ENCODE data around the gene LY6G5C. TPM values are rescaled to one million over a fixed set of nuclear protein-coding genes. Genes with fewer than 3 reads are reported as not detected.

Gene LY6G5C
- total and polyA plus RNA-seq, 9 of the 15 experiments (the other 6 are each of a cell fraction or from before 2014, with no cell fraction given) = 0.10 to 0.67 (median 0.46) TPM; not detected in 4

- TF ChIP-seq NFE2L1 (tag; IDR thresholded peaks at IDR 0.05; ENCODE audit: borderline replicate concordance, low read depth) (no peak), RAD51 (IDR thresholded peaks at IDR 0.05; ENCODE audit: borderline replicate concordance, low read depth) (no peak), GATAD2A (IDR thresholded peaks at IDR 0.05) (no peak), PATZ1 (CRISPR knock-in tag; IDR thresholded peaks at IDR 0.05; ENCODE audit: borderline replicate concordance) (no peak), FOXK2 (conservative IDR thresholded peaks at IDR 0.05 in 1 of 2, IDR thresholded peaks at IDR 0.05 in 1 of 2; ENCODE audit: low read depth in 2 of 2) (no peak), ZNF347 (CRISPR knock-in tag; IDR thresholded peaks at IDR 0.05; ENCODE audit: low read depth) (no peak), NONO (IDR thresholded peaks at IDR 0.05; ENCODE audit: low read depth in 2 of 2, low read length in 1 of 2) (no peak), WHSC1 (IDR thresholded peaks at IDR 0.05; ENCODE audit: low read length) (peak; percentile 60), ZNF175 (CRISPR knock-in tag; IDR thresholded peaks at IDR 0.05; ENCODE audit: low read depth) (no peak), CEBPB (tag; IDR thresholded peaks at IDR 0.05) (no peak), SP1 (CRISPR knock-in tag; IDR thresholded peaks at IDR 0.05) (0 out of 2 replicates have a peak, but pooled peaks have one; percentile 46), DACH1 (IDR thresholded peaks at IDR 0.05; ENCODE audit: partially characterized antibody) (no peak), RB1 (IDR thresholded peaks at IDR 0.05; ENCODE audit: low read depth) (no peak), ARNT (IDR thresholded peaks at IDR 0.05) (no peak), ZNF212 (CRISPR knock-in tag; IDR thresholded peaks at IDR 0.05) (no peak)
- TF ChIP-seq, protein P1, sequence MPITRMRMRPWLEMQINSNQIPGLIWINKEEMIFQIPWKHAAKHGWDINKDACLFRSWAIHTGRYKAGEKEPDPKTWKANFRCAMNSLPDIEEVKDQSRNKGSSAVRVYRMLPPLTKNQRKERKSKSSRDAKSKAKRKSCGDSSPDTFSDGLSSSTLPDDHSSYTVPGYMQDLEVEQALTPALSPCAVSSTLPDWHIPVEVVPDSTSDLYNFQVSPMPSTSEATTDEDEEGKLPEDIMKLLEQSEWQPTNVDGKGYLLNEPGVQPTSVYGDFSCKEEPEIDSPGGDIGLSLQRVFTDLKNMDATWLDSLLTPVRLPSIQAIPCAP (CRISPR knock-in tag; IDR thresholded peaks at IDR 0.05; ENCODE audit: borderline replicate concordance) = no peak
- TF ChIP-seq, protein P2, sequence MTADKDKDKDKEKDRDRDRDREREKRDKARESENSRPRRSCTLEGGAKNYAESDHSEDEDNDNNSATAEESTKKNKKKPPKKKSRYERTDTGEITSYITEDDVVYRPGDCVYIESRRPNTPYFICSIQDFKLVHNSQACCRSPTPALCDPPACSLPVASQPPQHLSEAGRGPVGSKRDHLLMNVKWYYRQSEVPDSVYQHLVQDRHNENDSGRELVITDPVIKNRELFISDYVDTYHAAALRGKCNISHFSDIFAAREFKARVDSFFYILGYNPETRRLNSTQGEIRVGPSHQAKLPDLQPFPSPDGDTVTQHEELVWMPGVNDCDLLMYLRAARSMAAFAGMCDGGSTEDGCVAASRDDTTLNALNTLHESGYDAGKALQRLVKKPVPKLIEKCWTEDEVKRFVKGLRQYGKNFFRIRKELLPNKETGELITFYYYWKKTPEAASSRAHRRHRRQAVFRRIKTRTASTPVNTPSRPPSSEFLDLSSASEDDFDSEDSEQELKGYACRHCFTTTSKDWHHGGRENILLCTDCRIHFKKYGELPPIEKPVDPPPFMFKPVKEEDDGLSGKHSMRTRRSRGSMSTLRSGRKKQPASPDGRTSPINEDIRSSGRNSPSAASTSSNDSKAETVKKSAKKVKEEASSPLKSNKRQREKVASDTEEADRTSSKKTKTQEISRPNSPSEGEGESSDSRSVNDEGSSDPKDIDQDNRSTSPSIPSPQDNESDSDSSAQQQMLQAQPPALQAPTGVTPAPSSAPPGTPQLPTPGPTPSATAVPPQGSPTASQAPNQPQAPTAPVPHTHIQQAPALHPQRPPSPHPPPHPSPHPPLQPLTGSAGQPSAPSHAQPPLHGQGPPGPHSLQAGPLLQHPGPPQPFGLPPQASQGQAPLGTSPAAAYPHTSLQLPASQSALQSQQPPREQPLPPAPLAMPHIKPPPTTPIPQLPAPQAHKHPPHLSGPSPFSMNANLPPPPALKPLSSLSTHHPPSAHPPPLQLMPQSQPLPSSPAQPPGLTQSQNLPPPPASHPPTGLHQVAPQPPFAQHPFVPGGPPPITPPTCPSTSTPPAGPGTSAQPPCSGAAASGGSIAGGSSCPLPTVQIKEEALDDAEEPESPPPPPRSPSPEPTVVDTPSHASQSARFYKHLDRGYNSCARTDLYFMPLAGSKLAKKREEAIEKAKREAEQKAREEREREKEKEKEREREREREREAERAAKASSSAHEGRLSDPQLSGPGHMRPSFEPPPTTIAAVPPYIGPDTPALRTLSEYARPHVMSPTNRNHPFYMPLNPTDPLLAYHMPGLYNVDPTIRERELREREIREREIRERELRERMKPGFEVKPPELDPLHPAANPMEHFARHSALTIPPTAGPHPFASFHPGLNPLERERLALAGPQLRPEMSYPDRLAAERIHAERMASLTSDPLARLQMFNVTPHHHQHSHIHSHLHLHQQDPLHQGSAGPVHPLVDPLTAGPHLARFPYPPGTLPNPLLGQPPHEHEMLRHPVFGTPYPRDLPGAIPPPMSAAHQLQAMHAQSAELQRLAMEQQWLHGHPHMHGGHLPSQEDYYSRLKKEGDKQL (CRISPR knock-in tag; IDR thresholded peaks at IDR 0.05; ENCODE audit: borderline replicate concordance) = no peak
- TF ChIP-seq, protein P3, sequence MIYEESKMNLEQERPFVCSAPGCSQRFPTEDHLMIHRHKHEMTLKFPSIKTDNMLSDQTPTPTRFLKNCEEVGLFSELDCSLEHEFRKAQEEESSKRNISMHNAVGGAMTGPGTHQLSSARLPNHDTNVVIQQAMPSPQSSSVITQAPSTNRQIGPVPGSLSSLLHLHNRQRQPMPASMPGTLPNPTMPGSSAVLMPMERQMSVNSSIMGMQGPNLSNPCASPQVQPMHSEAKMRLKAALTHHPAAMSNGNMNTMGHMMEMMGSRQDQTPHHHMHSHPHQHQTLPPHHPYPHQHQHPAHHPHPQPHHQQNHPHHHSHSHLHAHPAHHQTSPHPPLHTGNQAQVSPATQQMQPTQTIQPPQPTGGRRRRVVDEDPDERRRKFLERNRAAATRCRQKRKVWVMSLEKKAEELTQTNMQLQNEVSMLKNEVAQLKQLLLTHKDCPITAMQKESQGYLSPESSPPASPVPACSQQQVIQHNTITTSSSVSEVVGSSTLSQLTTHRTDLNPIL (CRISPR knock-in tag; IDR thresholded peaks at IDR 0.05) = no peak
Measured at GRCh38 chr6:31658983-31659648, 21.8 kb downstream of the LY6G5C start (continued).
